ENCODE data around the gene KRT81. TPM values are rescaled to one million over a fixed set of nuclear protein-coding genes. Genes with fewer than 3 reads are reported as not detected.

KRT81 gene
- total and polyA plus RNA-seq, 10 donors, result 0.05 to 0.37 TPM; not detected in 8

DNA sequence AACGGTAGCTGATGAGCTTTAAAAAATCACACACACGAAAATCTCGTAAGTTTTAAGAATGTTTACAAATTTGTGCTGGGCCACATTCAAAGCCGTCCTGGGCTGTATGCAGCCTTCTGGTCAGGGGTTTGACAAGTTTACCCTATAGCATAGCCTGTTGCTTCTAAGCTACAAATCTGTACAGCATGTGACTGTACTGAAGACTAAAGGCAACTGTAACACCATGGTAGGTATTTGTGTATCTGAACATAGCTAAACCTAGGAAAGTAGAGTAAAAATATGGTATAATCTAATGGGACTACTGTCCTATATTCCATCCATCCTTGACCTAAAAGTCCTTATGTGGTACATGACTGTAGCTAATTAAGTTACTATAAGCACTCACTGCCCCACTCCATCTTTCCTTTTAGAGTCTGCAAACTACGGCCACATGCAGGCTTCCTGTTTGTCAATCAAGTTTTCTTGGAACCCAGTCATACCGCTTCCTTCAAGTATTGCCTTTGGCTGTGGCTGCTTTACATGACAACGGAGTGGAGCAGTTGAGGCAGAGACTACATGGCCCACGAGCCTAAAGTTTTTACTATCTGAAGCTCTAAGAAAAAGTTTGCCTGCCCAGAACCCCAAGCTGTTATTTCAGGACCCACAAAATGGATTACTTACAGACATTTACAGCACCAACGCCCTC is 39.8 kb downstream of the KRT81 start:
- intact Hi-C loops (cut with DNase I; ENCODE audit: low total_unique reads), result no loop called here
- no peak overlapping the region for H3K27ac ChIP-seq
- TF ChIP-seq POLR2A (IDR thresholded peaks at IDR 0.05), result no peak
- H3K4me1 ChIP-seq, result peaks cover 0 to 9% (median 2%) of the 10 kb centered on the region in 6 donors
- H3K9me3 ChIP-seq, result no peaks in the 10 kb centered on the region
- H3K36me3 ChIP-seq, result no peaks in the 10 kb centered on the region
- WGBS, 5 donors, result 50 to 65% (median 56%) methylated on average over 9 of the region's 9 CpGs
- peaks cover 0 to 79% (median 14%) of the 10 kb centered on the region in 7 donors for H3K27me3 ChIP-seq (replicated peaks in 1 of 7)
- no peak for DNase-seq
- no peak overlapping the region for H3K4me3 ChIP-seq

DNA sequence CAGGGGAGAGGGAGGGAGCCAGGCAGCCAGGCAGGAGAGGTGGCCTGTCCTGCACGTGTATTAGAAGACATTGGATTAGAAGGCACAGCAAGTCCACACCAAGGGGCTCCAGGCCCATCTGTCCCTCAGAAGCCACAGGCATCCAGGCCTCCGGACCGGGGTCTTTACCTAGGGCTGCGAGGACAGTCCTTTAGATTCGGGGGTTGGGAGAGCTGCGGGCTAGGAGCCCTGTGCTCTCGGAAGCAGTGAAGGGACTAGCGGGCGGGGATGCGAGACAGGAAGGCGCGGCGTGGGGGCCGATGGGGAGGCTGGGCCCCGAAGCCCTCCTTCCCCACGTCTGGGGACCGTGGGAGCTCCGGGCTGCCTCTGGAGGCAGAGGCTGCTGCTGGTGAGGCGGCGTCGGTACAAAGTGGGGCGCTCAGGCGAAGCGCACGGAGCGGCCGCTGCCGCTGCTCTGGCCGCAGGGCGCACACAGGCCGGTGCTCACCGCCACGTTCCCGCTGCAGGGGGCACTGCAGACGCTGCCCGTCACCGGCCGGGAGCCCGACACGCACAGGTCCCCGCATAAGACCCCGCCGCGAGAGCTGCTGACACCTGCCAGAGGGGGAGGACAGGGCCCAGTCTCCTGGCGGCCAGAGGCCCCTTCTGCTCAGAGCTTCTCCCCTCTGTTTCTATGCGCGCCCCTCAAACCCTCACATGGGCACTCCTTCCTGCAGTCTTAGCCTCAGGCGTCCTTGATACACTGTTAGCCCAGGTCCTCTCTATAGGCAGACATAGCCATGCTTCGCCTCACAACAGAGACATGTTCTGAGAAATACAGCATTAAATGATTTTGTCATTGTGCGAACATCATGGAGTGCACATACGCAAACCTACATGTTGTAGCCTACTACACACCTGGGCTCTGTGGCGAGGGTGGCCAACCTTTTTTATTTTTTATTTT is 41.0 kb downstream of the KRT81 start:
- WGBS, 5 donors, result 32 to 58% (median 34%) methylated on average over 29 to 52 of the region's 52 CpGs
- intact Hi-C loops (cut with DNase I; ENCODE audit: low total_unique reads), result no loop called here
- H3K4me3 ChIP-seq, result no peak overlapping the region
- no peak for TF ChIP-seq POLR2AphosphoS5 (IDR thresholded peaks at IDR 0.05)
- no peak for TF ChIP-seq POLR2A (IDR thresholded peaks at IDR 0.05)
- no peak for TF ChIP-seq CTCF (IDR thresholded peaks at IDR 0.05 in 8 of 11, conservative IDR thresholded peaks at IDR 0.05 in 3 of 11)
- H3K4me1 ChIP-seq, result peaks cover 0 to 9% (median 2%) of the 10 kb centered on the region in 6 donors
- DNase-seq, result no peak
- H3K9me3 ChIP-seq, result no peaks in the 10 kb centered on the region
- H3K36me3 ChIP-seq, result no peaks in the 10 kb centered on the region
- H3K27ac ChIP-seq, result no peak overlapping the region
- peaks cover 0 to 68% (median 8%) of the 10 kb centered on the region in 7 donors for H3K27me3 ChIP-seq (replicated peaks in 1 of 7)

GRCh38 chr12:52249511-52250047 is 41.8 kb downstream of the KRT81 start:
- intact Hi-C loops (cut with DNase I; ENCODE audit: low total_unique reads), result no loop called here
- no peak for DNase-seq

More at GRCh38 chr12:52249511-52250047, 41.8 kb downstream of the KRT81 start:
- H3K4me3 ChIP-seq, result no peak overlapping the region
- H3K27ac ChIP-seq, result no peak overlapping the region
- H3K9me3 ChIP-seq, result no peaks in the 10 kb centered on the region
- no peak for TF ChIP-seq POLR2AphosphoS5 (IDR thresholded peaks at IDR 0.05)
- TF ChIP-seq POLR2A (IDR thresholded peaks at IDR 0.05), result no peak
- TF ChIP-seq CTCF (IDR thresholded peaks at IDR 0.05 in 8 of 11, conservative IDR thresholded peaks at IDR 0.05 in 3 of 11), result no peak
- H3K36me3 ChIP-seq, result no peaks in the 10 kb centered on the region
- WGBS, 5 donors, result 55 to 81% (median 78%) methylated on average over 2 of the region's 2 CpGs
- peaks cover 0 to 61% (median 8%) of the 10 kb centered on the region in 7 donors for H3K27me3 ChIP-seq (replicated peaks in 1 of 7)
- H3K4me1 ChIP-seq, result peaks cover 0 to 11% (median 5%) of the 10 kb centered on the region in 6 donors

Measured in spleen (tissue), 11 donors.